NCI-H1417 (cell line): Measurements from ENCODE around the gene MED27.
"Not testable (repeated sequence)": the region's sequence is repeated elsewhere in the genome, so short reads cannot be mapped to it uniquely, and the experiment has no call there.

ENCODE experiments used
- DNase-seq, 3 experiments: peaks; one replicate each; lab custom pipeline; 2025; lab: John Stamatoyannopoulos, UW

The MED27 gene

DNA sequence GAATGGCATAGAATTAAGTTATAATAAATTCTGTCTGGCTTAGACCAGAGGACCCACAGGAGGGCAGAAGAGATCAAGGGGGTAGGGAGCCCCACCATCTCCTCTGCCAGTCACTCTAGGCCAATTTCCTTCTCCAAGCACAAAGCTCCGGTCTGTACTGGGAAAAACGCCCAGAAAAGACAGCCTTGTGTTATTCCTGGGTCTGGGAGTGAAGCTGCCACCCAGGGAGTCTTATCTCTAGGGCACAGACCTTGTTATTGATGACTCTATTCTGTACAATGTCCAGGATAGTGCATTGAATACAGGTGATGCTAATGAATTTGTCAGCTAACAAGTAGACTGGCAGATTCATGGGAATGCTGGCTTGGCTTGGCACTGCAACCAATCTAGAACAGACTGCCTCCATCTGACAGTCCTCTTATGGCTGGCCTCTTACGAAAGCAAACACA lies 60.7 kb downstream of the MED27 start:
- peak in 1 of 3 experiments; percentile 18 for DNase-seq

DNA sequence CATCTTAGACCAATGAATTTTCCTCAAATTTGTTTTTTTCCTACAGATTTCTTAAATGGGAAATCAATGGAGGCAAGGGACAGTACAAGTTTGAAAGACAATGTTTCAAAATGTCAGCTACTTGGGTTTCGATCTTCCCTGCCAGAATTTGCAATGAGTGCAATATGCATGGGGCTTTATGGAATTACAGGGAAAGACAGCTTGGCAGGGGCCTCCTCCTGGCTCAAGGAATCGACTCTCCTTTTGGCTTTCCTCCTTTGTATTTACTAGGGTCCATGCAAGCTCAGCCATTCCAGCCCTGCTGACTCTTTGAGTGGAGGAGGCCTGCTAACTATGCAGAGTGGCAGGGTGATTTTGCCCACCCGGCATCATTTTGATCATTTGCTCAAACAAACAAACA lies 63.2 kb downstream of the MED27 start:
- DNase-seq = no peak

DNA sequence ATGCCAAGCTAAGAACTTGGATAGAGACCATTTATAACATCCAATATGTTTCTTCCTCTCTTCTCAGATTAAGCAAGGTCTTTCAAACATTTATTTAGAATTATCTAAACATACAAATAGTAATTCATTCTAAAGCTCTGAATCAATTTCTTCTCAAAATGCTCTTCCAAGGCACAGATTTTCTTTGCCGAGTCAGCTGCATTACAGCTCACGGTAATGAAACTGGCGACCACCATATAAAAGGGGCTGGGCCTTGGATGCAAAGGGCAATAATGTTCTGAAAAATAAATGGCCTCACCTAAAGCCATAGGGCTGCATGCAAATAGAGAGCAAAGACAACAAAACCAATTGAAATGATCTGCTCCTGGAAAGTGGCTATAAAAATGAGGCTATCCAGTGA lies 63.8 kb downstream of the MED27 start:
- no peak for DNase-seq

DNA sequence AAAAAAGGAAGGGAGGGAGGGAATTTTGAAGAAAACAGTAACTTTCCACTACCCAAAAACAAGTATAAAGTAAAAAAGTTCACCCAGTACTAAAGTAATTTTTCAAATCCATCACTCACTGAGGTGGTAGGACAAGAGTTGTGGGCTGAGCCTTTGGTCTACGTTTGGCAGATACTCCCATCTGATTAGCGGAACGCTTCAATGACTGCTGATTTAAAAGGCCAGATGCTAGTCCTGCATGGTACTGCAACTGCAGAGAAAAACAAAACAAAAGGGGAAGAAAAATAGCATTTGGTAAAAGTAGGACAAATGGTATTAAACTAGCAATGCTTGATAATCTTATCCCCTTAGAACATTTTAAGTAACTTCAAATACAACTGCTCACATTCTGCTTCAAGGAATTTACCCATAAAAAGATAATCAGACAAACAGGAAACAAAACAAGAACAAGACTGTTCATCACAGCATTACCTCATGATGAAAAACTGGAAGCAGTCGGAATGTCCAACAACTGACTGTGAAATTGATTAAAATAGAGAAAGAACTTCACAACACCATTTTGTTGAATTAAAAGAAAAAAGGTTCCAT lies 65.4 kb downstream of the MED27 start:
- no peak for DNase-seq

DNA sequence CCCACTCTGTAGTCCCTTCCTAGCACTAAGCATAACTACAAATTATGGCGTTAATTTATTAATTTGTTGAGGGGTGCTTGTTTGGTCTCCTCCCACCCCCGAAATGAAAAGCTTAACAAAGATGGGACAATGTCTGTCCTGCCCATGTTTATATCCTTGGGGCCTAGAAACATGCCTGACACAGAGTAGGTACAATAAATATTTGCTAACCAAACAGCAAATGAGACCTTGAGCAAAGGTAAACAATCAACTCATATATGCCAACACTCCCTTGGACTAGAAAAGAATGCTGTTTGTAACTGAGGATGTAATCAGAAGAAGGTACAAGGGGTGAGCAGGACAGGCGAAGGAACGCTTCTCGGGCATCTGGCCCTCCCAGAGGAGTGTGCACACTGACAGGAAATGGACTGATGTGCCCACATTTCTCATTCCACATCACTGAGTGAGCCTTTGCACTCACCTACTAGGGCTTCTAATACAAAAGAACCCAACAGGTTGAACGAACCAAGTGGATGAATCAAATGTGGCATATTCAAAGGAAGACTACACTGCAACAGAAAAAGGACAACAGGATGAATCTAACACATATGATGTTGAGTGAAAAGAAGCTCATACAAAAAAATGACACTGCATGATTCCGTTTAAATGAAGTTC lies 66.8 kb downstream of the MED27 start:
- no peak for DNase-seq

DNA sequence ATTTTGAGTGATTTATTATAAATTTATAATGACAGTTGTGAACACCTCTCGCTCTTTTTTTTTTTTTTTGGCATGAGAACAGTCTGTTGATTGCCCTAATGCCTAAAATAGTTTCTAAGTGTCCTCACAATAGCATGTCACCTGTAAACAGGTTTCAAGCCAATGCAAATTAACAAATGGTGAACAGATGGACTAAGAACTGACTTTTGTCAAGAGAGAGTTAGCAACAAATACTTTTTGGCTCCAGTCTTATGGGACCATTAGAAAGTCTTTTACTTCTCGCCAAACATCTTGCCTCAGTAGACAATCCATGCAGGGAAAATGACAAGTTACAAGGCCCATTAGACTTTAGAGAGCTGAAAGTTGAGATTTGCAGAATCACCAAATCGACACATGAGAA lies 67.8 kb downstream of the MED27 start:
- DNase-seq = no peak

DNA sequence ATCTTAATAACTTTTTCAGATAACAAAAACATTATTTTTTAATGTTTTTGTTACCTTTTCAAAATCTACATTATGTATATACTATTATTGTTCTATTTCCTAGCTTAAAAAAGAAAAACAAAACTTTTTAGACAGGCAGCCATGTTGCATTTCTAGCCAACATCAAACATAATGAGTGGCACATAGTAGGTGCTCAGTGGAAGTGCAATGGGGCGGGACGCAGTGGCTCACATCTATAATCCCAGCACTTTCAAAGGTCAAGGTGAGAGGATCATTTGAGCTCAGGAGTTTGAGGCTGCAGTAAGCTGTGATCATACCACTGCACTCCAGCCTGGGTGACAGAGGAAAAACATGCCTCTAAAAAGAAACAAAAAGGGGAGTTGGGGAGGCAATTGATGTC lies 68.4 kb downstream of the MED27 start:
- DNase-seq = no peak

DNA sequence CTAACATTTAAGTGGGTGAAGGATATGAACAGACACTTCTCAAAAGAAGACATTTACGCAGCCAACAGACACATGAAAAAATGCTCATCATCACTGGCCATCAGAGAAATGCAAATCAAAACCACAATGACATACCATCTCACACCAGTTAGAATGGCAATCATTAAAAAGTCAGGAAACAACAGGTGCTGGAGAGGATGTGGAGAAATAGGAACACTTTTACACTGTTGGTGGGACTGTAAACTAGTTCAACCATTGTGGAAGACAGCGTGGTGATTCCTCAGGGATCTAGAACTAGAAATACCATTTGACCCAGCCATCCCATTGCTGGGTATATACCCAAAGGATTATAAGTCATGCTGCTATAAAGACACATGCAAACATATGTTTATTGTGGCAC lies 69.5 kb downstream of the MED27 start:
- not testable (repeated sequence) for DNase-seq

DNA sequence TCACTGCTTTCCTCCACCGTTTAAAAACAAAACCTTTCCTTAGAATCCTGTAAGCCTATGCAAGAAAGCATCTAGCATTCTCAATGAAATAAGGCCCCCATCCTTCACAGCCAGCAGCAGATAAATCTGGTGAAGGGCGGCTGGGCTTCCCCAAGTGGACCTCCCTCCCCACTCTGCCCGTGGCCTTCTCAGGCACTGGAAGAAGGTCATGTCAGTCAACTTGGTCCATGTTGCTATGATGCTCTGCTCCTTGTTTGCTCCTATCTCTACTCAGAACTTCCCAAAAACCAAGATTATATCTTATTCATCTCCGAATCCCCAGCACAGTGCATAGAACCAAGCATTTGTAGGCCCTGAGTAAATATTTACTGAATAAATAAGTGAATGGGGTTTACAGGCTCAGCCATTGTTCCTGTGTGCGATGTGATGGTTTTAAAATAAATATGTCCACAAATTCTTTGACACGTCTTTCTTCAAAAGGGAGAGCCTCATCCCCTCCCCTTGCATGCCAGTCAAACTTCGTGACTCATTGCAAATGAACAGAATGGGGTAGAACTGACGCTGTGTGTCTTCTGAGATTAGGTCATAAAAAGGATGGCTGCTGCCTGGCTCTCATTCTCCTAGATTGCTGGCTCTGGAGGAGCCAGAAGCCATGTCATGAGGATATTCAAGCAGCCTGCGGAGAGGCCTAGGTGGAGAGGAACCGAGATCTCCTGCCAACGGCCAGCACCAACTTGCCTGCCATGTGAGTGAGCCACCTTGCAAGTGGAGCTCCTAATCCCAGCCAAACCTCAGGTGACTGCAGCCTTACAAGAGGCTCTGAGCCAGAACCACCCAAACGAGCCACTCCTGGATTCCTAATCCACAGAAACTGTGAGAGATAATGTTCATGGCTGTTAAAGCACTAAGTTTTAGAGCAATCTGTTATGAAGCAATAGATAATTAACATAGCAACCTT lies 70.5 kb downstream of the MED27 start:
- DNase-seq = no peak

DNA sequence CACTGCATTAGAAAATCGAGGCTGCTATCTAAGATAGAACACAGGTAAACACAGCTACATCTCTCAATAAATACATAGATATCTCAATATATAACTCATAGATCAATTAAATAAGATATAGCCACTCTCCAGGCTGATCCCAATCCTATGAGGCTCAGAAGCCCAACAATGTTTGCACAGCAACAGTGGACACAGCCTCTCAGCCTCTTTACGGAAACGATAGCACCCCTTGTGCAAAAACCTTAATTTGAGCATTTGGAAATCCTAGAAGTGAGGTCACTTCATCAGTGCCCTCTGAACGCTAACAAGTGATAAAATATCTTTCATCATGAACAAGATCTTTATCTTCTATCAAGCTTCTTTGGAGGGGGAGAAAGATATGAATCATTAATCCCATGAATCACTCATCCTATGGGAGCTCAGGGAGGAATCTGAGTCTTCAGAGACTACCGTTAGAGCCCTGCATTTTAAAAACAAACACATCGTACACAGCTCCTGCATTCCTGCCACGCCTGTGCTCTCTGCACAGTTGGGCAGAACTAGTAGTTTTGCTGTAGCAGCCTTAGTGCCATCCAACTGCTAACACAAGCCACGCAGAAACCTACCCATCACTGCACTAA lies 71.4 kb downstream of the MED27 start:
- DNase-seq = peak in 1 of 3 experiments; percentile 38

DNA sequence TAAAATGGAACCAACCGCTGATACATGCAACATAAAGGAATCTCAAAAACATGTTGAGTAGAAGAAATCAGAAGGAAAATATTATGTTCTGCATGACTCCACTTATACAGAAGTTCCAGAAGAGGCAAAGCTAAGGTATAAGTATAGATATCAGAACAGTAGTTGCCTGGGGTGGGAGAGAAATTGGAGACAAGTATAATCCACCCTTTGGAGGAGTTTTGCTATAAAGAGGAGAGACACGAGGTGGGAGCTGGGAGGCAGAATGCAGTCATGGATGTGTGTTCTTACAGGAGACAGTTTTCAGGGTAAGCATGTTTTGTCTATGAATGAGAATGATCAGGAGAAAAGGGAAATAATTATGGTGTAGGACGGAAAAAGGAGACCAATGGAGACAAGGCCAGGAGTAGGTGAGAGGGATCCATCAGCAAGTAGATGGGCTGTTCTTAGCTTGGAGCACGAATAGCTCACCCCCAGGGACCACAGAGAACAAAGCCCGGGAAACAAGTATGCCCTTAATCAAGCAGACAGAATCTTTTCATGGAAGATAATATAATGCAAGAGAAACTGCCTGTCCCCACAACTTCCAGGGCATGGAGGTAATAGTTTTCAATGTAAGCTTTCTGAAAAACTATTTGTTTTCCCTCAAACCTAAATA lies 72.2 kb downstream of the MED27 start:
- peak in 1 of 3 experiments; percentile 34 for DNase-seq

DNA sequence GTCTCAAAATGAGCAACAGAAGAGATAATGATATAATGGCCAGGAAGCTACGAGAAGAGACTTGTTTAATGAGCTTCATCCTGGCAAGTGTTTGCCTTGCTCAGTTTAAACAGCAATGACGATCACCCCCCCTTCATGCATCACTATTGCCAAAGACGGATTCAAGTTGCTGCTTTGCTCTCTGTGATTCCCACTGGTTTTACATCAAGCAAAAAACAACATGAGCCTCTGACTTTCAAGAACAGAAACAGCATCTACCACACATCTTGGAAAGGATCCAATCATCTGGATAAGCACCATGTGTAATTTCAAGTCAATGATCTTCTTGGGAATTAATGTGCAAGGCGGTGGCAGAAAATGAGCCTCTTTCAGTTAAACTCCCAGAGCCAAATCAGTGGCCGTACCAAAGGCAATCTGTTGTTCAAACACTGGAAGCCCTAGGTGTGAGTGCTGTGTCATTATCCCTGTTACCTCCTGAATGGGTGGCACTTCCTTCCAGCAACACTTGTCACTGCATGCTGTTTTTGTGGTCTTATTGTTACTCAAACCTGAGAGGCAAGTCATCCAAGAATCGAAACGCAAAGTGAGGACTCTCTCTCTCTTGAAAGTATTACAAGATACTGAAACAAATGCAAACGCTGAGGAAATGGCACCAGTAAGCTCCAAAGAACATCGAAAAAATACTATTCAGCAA lies 72.8 kb downstream of the MED27 start:
- DNase-seq = peak; percentile 61 to 90 (median 74)

DNA sequence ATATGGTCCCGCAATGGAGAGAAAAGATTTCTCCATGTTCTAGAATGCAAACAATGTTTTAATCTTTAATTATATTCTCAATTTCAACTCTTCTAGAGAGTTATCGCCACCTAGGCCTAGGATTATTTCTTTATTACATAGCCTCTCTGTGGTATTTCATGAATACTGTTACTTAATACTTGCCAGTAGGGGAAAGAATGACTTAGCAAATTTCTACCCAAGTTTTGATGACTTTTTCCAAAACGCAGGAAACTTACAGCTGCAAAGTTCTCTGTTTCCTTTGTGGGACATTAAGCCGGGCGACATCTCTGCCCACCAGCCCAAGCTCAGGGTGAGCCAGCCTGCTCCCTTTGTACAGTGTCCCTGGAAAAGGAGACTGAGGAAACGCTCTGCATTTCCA lies 73.8 kb downstream of the MED27 start:
- no peak for DNase-seq

DNA sequence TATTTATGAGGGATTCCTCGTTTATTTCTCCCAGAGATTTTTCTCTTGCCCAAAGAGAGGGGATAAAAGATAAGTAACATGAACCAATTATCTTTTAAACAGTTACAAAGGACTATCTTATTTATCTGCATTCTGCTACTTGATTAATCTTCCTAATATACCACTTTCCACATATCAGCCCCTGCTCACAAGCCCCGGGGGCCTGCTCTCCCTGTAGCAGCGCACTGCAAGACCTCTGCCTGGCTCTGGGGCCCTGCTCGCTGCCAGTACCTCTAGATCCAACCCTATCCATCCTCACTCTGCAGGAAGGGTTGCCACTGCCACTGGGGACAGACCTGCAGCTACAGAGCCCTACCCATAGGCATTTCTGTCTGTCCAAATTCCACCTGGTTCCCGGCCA lies 75.3 kb downstream of the MED27 start:
- DNase-seq = no peak

DNA sequence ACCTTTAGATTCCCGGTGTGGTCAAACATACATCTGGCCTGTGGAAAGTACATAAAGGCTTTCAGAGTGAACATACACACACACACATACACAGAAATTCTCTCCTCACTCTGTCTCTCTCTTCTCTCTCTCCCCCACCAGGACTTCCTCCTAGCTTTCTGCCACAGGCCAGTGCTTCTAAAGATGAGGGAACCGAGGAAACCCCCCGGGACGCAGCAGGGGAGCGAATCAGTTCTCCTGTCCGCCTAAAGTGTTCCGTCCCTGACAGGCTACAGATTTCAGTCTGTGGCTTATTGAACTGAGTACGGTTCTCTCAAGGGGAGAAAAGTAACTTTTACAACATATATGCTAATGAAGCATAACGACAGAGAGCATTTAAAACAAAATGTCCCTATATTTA lies 75.8 kb downstream of the MED27 start:
- no peak for DNase-seq

DNA sequence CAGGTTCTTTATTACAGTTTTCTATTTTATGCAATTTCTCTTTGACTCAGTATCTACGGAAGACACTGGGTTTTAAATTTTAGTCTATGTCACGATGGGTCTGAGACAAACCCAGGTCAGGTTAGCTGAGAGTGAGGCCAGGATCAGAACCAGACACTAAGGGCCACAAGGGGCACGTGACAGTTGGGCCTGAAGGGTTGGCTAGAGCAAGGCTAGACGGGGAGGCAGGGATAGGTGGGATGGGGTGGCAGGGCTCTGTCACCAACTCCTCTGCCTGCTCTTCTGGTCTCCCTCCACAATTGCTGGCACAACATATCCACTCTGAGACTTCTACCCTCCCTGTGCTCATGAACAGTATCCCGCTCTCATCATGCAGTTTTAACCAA lies 76.4 kb downstream of the MED27 start:
- DNase-seq = no peak

DNA sequence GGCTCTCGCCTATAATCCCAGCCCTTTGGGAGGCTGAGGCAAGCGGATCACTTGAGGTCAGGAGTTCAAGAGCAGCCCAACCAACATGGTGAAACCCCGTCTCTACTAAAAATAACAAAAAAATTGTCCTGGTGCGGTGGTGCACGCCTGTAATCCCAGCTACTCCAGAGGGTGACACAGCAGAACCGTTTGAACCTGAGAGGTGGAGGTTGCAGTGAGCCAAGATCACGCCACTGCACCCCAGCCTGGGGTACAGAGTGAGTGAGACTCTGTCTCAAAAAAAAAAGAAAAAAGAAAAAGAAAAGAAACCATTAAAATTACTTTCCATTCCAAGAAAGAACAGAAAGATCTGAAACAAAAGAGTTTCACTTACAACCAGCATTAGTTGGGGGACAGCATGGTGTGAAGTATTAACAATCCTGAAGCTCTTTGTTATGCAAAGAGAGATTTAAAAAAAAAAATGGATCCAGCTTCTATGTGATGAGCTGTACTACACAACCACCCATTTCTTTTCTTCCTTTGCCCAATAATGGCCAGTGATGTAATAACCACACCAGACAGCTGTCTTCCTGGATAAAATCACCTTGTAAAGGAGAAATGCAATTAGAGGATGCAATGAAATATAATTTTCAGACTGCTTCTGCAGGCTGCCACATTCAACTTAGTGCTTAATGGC lies 76.9 kb downstream of the MED27 start:
- DNase-seq = peak in 1 of 3 experiments; percentile 31

DNA sequence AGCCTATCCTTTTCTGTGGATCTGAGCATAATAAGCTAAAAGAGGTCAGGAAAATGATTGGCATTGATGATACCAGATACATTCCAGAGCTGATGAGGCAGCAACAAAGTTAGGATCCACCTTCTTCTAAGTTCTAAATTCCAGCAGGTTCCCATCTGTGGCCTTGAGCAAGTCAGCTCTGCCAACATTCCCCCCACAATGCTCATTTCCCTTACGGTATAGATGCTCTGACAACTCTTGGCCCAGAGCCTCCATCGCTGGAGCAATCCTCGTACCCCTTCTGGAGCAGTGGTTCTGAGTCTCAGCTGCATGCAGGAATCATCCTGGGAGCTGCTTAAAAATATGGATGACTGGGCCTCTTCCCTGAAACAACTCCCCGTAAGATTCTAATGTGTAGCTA lies 78.1 kb downstream of the MED27 start:
- no peak for DNase-seq

DNA sequence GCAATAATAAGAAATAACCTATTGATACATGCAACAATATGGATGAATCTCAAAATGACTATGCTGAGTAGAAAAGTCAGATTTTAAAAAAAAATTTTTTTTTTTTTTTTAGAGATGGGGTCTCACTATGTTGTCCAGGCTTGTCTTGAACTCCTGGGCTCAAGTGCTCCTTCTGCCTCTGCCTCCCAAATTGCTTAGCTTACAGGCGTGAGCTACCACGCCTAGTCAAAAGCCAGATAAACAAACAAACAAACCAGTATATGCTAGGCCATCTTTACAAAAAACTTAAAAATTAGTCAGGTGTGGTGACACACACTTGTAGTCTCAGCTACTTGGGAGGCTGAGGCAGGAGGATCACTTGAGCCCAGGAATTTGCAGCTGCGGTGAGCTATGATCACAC lies 79.0 kb downstream of the MED27 start:
- DNase-seq = no peak

DNA sequence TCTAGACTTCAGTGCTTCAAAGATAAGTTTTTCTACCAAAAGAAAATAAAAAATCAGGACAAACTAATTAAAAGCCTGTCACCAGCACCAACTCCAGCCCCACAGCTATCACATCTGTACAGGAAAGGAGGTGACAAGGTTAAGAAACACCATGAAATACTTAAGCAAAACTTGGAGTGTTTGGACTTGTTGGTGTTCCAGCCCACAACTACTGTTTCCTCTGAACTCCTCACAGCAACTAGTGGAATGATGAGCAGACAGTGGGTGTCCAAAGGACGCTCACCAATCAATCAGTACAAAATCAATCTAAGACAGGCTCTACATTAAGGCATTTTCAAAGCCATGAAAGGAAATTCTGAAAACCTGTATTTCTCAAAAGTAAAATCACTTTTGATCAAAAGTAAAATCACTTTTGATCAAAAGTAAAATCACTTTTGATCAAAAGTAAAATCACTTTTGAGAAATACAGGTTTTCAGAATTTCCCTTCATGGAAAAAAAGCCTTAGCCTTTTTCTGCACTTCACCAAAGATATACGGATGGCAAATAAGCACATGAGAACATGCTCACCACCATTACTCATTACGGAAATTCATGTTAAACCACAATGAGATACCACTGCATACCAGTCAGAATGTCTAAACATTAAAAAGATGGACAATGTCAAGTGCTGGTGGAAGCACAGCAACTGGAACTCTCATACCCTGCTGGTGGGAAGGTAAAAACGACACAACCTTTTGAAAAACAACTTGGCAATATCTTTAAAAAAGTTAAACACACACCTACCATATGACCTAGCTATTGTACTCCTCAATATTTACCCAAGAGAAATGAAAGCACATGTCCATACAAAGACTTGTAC lies 79.7 kb downstream of the MED27 start:
- no peak for DNase-seq
